Endometrial microvascular endothelial cells (primary cell): ENCODE data around the gene ICA1L. TPM values are rescaled to one million over a fixed set of nuclear protein-coding genes. Genes with fewer than 3 reads are reported as not detected.

Experiments used
- in situ Hi-C: cut with HindIII; loops from 2 replicates; pipeline ENCODE4 v1.10.0; 2017; ENCODE audit warnings: low sequenced_read_pairs, low pct_unique_long_range_greater_than_20kb; ENCODE audit errors: inconsistent ontology term
- total RNA-seq: library from RNA; depleted of rRNA; stranded (reverse); fragments of >200 nt; gene quantifications from one replicate; pipeline ENCODE4 v1.2.3, GENCODE V29; 2015; ENCODE audit errors: inconsistent ontology term

Gene ICA1L
- total RNA-seq, 1 donor from 2014 or later = 5.6 TPM

GRCh38 chr2:202757339-202757738, 114.2 kb downstream of the ICA1L start:
- in situ Hi-C loops = no loop called here

- in situ Hi-C loops = no loop called here
These were observed 115.0 kb downstream of the ICA1L start for GRCh38 chr2:202756598-202756997.

GRCh38 chr2:202754936-202755335, 116.6 kb downstream of the ICA1L start:
- in situ Hi-C loops = no loop called here

GRCh38 chr2:202752071-202752470, 119.5 kb downstream of the ICA1L start:
- in situ Hi-C loops = no loop called here

- in situ Hi-C loops = no loop called here
These were observed 120.7 kb downstream of the ICA1L start for GRCh38 chr2:202750763-202751427.

- in situ Hi-C loops = no loop called here
These were observed 122.1 kb downstream of the ICA1L start for GRCh38 chr2:202749477-202749876.

GRCh38 chr2:202743613-202744012, 128.0 kb downstream of the ICA1L start:
- in situ Hi-C loops = no loop called here

- in situ Hi-C loops = no loop called here
These were observed 134.7 kb downstream of the ICA1L start for GRCh38 chr2:202736826-202737225.

- in situ Hi-C loops = no loop called here
These were observed 145.5 kb downstream of the ICA1L start for GRCh38 chr2:202726070-202726469.

- in situ Hi-C loops = no loop called here
These were observed 147.8 kb downstream of the ICA1L start for GRCh38 chr2:202723746-202724145.

Other genes starting within 250 kb of the ICA1L start
- 1.0 TPM for gene FAM117B, start 236.8 kb downstream of the ICA1L start, total RNA-seq
- gene WDR12, start 39.9 kb upstream of the ICA1L start, total RNA-seq = 67.3 TPM
- gene CARF, start 40.5 kb upstream of the ICA1L start, total RNA-seq = 2.1 TPM
- 13.8 TPM for gene NBEAL1, start 143.1 kb upstream of the ICA1L start, total RNA-seq